ENCODE measurements around the gene BCL11A. TPM values are rescaled to one million over a fixed set of nuclear protein-coding genes. Genes with fewer than 3 reads are reported as not detected.

BCL11A gene
- total RNA-seq, 1 experiment from 2014 or later = not detected

- no peak for DNase-seq (ENCODE audit: low spot score)
These were observed 146.1 kb downstream of the BCL11A start for GRCh38 chr2:60407398-60407797.

GRCh38 chr2:60406192-60406591 lies 147.3 kb downstream of the BCL11A start:
- DNase-seq (ENCODE audit: low spot score) = no peak

GRCh38 chr2:60405271-60405919 lies 148.1 kb downstream of the BCL11A start:
- no peak for DNase-seq (ENCODE audit: low spot score)

Other genes starting within 250 kb of the BCL11A start
- gene PAPOLG, start 202.6 kb upstream of the BCL11A start, total RNA-seq (2014; rRNA removed; shearing (Covaris generic)) = 17.0 and 19.2 TPM in 2 replicates

Data from A172 (cell line).